ENCODE data around the gene WBP11. TPM values are rescaled to one million over a fixed set of nuclear protein-coding genes. Genes with fewer than 3 reads are reported as not detected.
A peak's percentile ranks its signal among the peaks of the same experiment; 100 is the strongest.

WBP11 gene
- total RNA-seq, 1 experiment from 2014 or later: 21.4 TPM

GRCh38 chr12:14833336-14833735 lies 30.1 kb upstream of the WBP11 start:
- Histone ChIP-seq H3K27ac (ENCODE audit: low read length) (no peak overlapping the region), H3K4me3 (ENCODE audit: low read length) (no peak overlapping the region), H3K79me2 (ENCODE audit: low read length) (no peaks in the 10 kb centered on the region), H3K36me3 (ENCODE audit: low read depth, low read length) (no peaks in the 10 kb centered on the region), H2AFZ (ENCODE audit: low read length) (no peak overlapping the region), H3K9me3 (ENCODE audit: low read length) (no peaks in the 10 kb centered on the region), H3F3A (ENCODE audit: low read length, unreplicated experiment) (peaks cover 5% of the 10 kb centered on the region), H3K27me3 (ENCODE audit: low read length) (no peaks in the 10 kb centered on the region), H3K9me2 (replicated peaks; ENCODE audit: low read length) (no peaks in the 10 kb centered on the region), H3K4me1 (ENCODE audit: insufficient read depth, low read length) (peaks cover 24% of the 10 kb centered on the region), H3K9ac (ENCODE audit: low read length) (no peak overlapping the region), H4K20me1 (ENCODE audit: low read length) (no peaks in the 10 kb centered on the region), H3K4me2 (ENCODE audit: low read length) (no peak overlapping the region)
- ATAC-seq: no peak
- TF ChIP-seq EZH2phosphoT487 (IDR thresholded peaks at IDR 0.05; ENCODE audit: borderline replicate concordance, low read length): no peak
- TF ChIP-seq CTCF (conservative IDR thresholded peaks at IDR 0.05; ENCODE audit: low read depth, low read length): no peak
- TF ChIP-seq EZH2 (IDR thresholded peaks at IDR 0.05; ENCODE audit: low read length, unreplicated experiment): no peak
- no TSS peak for BruUV-seq (replicated peaks)
- CTCF ChIA-PET: interaction anchor here (0.6 kb wide), 1 partner anchor 64 kb away, joined by 3 read pairs; no protein-coding TSS in a partner anchor
- intact Hi-C loops (cut with micrococcal nuclease): no loop called here
- no peak for DNase-seq
- POLR2A ChIA-PET (ENCODE audit: unreplicated experiment): no interaction called here

GRCh38 chr12:14828892-14829291 lies 25.6 kb upstream of the WBP11 start:
- H2AFZ ChIP-seq (ENCODE audit: low read length): no peak overlapping the region
- no peak overlapping the region for H3K27ac ChIP-seq (ENCODE audit: low read length)
- H4K20me1 ChIP-seq (ENCODE audit: low read length): no peaks in the 10 kb centered on the region
- H3F3A ChIP-seq (ENCODE audit: low read length, unreplicated experiment): no peaks in the 10 kb centered on the region
- no peak overlapping the region for H3K9ac ChIP-seq (ENCODE audit: low read length)
- intact Hi-C loops (cut with micrococcal nuclease): no loop called here
- no peak overlapping the region for H3K4me2 ChIP-seq (ENCODE audit: low read length)
- no TSS peak for BruUV-seq (replicated peaks)
- DNase-seq: no peak
- TF ChIP-seq EZH2 (IDR thresholded peaks at IDR 0.05; ENCODE audit: low read length, unreplicated experiment) (no peak), CTCF (conservative IDR thresholded peaks at IDR 0.05; ENCODE audit: low read depth, low read length) (no peak), EZH2phosphoT487 (IDR thresholded peaks at IDR 0.05; ENCODE audit: borderline replicate concordance, low read length) (no peak)
- POLR2A ChIA-PET (ENCODE audit: unreplicated experiment): no interaction called here
- no peaks in the 10 kb centered on the region for H3K9me2 ChIP-seq (replicated peaks; ENCODE audit: low read length)
- no peaks in the 10 kb centered on the region for H3K36me3 ChIP-seq (ENCODE audit: low read depth, low read length)
- CTCF ChIA-PET: no interaction called here
- ATAC-seq: no peak
- no peaks in the 10 kb centered on the region for H3K9me3 ChIP-seq (ENCODE audit: low read length)
- no peaks in the 10 kb centered on the region for H3K79me2 ChIP-seq (ENCODE audit: low read length)
- H3K4me3 ChIP-seq (ENCODE audit: low read length): no peak overlapping the region
- H3K4me1 ChIP-seq (ENCODE audit: insufficient read depth, low read length): 0 out of 2 replicates have a peak, but pooled peaks cover 3% of the 10 kb centered on the region
- no peaks in the 10 kb centered on the region for H3K27me3 ChIP-seq (ENCODE audit: low read length)

DNA sequence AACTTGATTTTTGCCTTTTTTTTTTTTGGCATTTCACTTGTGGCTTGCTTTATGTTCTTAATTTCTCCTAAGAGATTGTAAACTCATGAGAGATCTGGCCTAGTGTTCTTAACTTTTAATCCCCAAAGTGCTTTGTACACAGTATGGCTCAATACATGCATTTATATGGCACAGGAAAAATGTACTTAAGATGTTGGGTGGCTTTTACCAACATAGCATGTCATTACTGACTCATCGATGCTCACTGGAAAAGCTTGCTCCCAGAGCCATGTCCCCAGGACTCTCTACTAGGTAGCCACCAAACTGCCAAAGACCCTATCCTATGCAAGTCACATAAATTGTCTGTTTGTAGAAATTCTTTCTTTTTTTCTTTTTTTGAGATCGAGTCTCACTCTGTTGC lies 23.8 kb upstream of the WBP11 start:
- ChIA-PET CTCF (no interaction called here), POLR2A (ENCODE audit: unreplicated experiment) (no interaction called here)
- Histone ChIP-seq H3K9me2 (replicated peaks; ENCODE audit: low read length) (no peaks in the 10 kb centered on the region), H3K79me2 (ENCODE audit: low read length) (no peaks in the 10 kb centered on the region), H3K4me1 (ENCODE audit: insufficient read depth, low read length) (no peaks in the 10 kb centered on the region), H3K27me3 (ENCODE audit: low read length) (no peaks in the 10 kb centered on the region), H4K20me1 (ENCODE audit: low read length) (no peaks in the 10 kb centered on the region), H3K36me3 (ENCODE audit: low read depth, low read length) (no peaks in the 10 kb centered on the region), H3K9ac (ENCODE audit: low read length) (no peak overlapping the region), H3K9me3 (ENCODE audit: low read length) (no peaks in the 10 kb centered on the region), H3K27ac (ENCODE audit: low read length) (no peak overlapping the region), H3K4me2 (ENCODE audit: low read length) (no peak overlapping the region), H3K4me3 (ENCODE audit: low read length) (no peak overlapping the region), H3F3A (ENCODE audit: low read length, unreplicated experiment) (no peaks in the 10 kb centered on the region), H2AFZ (ENCODE audit: low read length) (no peak overlapping the region)
- TF ChIP-seq EZH2 (IDR thresholded peaks at IDR 0.05; ENCODE audit: low read length, unreplicated experiment): no peak
- TF ChIP-seq CTCF (conservative IDR thresholded peaks at IDR 0.05; ENCODE audit: low read depth, low read length): no peak
- TF ChIP-seq EZH2phosphoT487 (IDR thresholded peaks at IDR 0.05; ENCODE audit: borderline replicate concordance, low read length): no peak
- DNase-seq (peak; percentile 51), ATAC-seq (no peak)
- no TSS peak for BruUV-seq (replicated peaks)
- intact Hi-C loops (cut with micrococcal nuclease): no loop called here
